ENCODE data around the gene POU3F1.

Gene POU3F1

DNA sequence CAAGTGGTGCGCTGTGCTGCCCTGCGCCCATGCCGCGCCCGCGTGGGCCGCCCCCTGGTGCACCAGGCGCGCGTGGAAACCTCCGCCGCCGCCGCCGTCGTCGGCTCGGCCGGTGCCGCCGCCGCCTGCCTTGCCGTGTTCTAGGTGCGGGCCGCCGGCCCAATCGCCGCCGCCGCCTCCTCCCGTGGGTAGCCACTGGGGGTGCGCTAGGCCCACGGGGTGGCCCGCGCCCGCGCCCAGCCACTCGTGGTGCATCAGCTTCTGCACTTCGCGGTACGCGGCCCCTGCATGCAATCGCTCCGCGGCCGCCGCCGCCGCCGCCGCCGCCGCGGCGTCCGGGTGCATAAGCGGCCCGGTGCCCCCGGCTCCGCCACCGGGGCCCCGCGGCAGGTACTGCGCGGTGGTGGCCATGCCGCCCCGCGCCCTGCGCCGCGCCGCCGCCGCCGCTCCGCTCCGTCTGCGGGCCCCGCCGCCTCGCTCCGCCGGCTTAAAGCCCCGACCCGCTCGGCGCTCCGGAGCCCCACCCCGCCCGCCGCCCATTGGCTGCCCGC, at the start of gene POU3F1:
Gene POU3F1 (minus strand): TSS at position 461 of the 551 bp plus-strand sequence. CDS start 50 bp downstream, at position 411.
- no peak for DNase-seq

DNA sequence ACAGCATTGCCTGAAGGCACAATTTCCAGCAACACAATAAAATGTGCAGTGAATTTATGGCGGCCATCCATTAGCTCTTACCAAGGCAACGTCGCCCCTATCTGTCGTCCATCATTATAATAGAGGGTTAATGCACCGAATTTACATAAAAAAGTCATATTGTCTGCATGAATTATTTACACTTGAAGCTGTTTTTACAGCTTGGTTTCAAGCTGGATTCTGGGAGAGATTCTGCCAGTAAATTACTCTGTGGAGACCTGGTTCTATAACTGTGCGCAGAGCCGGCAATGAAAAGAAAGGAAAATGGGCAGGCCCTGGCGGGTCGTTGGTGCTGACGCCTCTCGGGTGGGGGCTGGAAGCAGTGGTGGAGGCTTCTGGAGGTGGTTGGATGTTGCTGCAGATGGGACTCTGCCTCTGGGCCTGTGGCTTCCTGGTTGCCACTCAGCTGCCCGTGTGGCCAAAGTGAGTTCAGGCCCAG, 48.9 kb upstream of the POU3F1 start:
- no peak for DNase-seq

DNA sequence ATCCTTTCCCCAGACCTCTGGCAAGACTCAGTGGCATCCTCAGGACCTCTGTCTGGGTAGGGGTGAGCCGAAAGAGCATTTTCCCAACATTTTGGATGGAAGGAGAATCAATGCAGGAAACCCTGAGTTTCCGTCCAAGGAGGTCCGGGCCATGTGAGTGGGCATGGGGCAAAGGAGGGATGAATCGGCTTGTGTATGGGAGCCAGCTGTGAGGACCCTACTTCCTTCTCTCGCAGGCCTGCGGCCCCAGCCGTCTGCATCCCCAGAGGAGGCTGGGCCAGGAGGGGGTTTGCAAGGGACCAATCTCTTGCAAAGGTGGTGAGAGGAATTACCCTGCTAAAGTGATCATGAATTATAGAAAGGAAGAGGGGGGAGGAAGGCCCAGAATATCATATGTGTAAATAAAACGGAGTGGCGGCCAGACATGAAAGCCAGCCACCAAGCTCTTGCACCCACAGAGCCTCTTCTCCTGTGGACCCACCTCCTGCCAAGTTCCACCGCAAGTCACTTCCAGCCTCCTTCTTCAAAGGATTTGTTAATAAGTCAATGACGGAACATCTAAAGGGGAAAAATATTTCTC, 48.2 kb upstream of the POU3F1 start:
- DNase-seq: no peak

DNA sequence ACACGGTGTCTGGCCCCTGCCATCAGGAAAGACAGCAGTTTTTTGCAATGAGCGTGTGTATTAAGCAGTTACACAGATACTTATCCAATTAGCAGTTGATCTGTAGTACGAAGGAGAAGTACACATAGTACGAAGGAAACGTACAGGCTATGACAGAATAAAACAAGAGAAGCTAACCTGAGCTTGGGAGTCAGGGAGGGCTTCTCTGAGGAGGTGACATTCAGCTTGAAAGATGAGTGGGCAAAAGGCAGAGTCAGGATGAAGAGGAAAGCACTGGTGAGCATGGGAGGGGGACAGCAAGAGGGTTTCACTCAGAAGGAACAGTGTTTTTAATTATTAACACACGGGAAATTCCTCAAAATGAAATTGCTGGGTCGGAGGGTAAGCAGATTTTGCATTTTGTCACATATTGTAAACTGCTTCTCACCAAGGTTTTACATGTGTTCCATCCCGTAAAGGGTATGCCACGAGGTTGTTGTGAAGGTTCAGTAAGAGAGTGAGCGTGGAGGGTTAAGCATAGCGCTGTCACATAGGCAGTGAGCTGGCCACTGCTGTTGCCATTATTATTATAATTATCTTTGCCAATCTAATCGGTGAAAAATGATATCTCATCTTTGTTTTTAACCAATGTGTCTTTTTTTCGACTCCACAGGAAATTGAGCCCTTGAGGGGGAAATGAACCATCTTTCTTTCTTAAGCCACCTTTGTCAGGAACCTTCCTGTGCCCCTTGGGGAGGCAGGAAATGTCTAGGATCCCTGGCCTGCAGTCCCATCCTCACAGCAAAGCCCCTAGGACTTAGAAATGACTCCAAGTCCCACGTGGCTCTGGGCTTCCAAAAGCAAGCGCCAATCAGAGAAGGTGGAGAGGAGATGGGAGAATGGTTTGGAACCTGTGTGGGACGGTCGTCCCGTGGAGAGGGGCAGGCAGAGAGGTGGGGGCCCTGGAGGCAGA, 47.3 kb upstream of the POU3F1 start:
- no peak for DNase-seq

DNA sequence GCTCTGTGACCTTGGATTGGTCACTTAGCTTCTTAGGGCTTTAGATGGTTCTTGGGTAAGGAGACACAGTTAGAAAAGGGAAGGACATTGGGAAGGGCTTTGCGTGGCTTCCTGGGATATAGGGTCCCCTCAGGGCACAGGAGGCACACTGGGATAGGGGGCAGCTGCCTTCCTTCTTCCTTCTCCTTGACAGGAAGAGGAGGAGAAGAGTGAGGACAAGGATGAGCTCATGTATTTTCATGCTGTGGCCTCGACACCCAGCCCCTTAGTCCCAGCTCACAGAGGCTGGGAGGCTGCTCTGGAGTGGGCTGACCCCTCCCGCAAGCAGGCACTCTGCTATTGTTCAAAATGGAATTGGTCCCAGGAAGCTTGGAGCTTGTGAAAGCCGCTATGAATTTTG, 45.7 kb upstream of the POU3F1 start:
- no peak for DNase-seq

DNA sequence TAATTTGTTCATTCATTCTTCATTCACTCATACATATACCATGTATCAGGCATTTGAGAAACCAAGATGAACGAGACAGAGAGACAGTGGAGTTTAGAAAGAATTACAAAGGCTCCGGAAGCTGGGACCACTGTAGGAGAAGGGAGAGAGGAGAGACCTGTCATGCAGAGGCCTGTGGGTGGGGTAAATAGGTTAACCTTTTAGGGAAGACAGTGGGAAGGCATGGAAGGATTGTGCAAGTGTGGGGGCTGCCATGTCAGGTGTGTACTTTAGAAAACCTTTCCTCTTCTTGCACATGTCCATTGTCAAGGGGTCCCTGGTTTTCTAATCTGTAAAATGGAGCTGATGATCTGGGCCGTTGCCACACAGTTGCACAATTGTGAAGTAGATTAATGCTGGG, 44.2 kb upstream of the POU3F1 start:
- no peak for DNase-seq

DNA sequence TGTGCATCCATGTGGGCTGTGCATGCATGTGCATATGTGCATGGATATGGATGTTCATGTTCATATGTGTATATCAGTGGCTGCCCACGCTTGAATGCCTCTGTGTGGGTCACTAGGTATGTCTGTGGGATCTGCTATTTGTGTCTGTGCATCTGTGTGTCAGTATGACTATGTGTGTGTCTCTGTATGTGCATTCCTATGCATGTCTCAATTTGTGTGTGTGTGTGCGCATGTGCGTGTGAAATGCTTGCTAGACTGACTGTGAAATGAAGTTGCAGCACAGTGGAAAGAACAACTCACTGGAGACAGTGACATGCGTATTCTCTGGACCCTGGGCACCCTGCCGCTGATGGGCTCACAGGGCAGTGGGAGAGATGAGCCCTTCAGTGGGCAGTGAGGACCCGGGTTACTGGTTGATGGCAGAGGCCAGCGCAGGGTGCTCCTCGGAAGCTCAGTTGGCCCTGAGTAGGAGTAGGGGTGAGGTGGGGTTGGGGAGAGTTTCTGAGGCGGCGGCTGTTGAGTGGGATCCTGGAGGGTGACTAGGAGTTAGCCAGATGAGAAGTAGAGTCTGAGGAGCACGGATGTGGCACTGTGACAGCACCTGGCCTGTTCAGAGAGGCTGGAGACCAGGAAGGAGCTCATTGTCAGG, 43.2 kb upstream of the POU3F1 start:
- DNase-seq: no peak

DNA sequence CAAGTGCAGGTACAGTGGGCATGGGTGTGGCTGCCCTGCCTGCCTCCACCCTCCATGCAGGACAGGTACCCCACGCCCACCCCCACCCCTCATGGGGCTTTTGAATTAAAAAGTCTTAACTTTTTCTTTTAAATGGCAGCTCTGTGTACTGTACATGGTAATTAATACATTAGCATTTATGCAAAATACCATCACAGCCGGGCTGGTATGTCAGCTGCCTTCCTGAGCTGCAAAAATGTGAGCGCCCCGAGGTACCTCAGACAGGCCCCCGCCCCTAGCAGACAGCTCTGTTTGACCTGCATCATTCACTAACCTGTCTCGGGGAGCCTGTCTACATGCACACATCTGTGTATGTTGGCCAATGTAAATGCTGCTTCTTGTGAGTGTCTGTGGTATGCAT, 42.2 kb upstream of the POU3F1 start:
- no peak for DNase-seq

DNA sequence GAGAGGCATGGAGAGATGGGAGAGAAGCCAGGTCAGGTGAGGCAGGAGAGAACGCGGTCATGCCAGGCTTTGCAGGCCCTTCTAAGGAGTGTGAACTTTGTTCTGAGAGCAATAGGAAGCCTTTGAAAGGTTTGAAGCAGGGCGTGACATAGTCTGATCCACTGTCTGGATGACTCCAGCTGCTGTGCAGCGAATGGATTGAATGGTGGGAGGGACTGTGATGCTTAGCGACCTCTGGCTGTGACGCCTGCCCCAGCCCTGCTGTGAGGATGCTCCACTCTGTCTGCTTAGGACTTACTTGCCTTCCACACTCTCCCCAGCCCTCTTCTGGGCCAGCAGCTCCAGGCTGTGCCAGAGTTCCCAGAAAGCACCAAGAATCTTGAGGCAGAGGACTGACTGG, 41.8 kb upstream of the POU3F1 start:
- DNase-seq: no peak

DNA sequence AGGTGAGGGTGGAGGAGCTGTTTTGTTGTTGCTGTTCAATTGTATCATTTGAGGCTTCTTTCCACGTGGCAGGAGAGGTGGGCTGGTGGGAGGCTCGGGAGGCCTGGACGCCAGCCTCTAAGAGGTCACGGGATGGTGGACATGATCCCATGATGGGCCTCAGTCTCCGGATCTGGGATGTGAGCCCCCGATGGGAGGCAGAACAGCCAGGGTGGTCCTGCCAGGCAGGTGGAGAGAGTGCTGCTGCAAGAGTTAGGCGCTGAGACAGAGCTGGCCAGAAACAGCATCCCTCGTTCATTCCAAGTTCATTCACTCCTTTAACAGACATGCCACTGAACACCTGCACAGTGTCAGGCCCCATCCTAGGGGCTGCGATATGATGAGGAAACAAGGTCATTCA, 41.1 kb upstream of the POU3F1 start:
- DNase-seq: no peak

DNA sequence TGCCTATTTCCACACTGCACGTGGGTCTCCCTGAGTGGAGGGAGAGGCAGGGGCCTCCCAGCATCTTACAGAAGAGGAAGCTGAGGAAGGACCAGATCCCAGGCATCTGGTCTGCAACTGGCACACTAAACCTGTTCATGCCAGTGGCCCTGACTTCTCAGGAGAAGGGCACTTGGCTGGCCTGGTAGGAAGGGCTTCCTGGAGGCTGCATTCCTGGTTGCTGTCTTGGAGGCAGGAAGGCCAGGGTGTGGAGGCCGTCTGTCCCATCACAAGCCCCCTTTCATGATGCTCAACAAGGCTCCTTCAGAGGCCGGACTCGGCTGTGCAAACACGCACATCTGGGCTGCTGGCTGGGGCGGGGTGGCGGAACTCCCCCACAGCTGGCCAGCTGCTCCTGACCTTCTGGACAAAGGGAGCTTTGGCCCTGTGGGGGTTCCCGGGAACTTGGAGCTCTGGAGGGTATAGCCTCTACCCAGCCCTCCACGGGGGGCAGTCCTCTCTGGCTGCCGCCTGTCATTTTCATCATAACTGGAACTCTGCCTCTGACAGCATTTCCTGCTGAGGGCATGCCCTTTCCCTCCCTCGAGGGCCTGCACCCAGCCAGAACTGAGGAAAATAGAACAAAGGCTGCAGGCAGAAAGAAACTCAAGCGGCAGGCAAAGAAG, 39.2 kb upstream of the POU3F1 start:
- no peak for DNase-seq

DNA sequence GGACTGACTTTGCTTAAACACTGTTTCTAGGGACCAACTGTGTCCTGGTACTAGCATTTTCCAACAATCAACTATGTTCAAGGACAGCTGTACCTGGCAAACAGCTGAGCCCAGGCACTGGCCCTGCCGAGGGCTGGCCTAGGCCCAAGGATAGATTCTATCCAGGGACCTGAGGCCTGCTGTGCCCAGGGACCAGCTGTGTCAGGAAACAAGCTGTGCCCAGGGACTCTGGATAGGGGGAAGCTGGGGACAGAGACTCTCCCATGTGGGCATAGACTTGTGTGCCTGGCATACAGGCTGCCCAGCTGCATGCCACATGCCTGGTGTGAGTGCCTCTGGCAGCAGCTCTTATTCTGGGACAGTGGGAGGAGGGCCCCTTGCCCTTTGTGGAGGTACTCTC, 38.1 kb upstream of the POU3F1 start:
- no peak for DNase-seq

DNA sequence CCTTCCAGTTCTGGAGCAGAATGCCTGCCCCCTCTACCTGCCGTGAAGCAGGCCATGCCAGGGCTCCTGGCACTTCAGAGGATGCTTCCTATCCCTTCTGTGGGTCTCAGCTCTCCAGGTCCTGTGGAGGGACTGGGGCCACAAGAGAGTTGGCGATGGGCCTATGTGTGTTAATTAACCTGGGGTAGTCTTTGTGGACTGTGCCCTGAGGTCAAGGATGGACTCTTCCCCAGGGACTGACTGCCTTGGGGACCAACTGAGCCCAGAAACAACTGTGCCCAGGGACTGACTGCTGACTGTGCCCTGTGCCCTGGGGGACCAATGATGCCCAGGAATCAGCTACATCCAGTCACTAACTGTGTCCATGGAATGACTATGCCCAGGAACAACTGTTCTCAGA, 37.5 kb upstream of the POU3F1 start:
- DNase-seq: no peak

DNA sequence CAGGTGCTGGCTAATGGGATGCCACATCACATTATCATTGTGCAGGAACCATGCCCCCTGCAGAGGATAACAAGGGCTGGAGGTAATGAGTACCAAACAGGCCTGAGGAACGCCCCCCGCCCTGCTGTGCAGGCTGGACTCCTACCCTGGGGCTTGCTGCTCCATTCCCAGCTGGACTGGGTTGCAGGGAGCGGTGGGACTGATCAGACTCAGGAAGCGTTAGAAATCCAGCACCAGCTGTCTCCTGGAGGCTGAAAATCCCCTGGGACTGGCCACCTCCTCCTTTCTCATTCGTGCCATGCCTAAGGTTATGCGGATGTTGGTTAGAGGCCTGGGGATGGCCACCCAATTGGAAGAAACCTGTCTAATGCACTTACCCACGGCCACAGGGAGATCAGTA, 36.9 kb upstream of the POU3F1 start:
- DNase-seq: no peak

DNA sequence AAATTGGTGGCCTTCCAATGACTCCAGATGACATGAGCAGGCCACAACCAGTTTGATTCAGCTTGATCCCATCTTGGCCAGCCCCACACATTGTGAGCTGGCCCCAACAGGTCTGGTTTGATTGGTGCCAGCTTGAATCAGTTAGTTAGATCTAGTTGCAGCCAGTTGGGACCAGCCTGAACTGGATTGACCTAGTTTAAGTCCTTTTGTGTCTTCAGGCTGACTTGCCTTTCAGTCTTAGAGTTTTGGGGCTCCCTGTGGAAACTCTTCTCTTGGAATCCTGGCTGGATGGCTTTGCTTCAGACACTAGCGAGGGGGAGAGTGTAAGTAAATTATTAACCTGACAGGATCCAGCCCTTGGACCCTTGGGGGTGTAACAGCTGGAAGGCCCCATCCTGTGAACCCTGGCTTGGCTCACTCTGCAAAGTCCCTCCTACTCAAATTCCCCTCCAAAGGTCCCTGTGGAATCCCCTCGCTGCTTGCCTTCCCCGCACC, 36.2 kb upstream of the POU3F1 start:
- no peak for DNase-seq

DNA sequence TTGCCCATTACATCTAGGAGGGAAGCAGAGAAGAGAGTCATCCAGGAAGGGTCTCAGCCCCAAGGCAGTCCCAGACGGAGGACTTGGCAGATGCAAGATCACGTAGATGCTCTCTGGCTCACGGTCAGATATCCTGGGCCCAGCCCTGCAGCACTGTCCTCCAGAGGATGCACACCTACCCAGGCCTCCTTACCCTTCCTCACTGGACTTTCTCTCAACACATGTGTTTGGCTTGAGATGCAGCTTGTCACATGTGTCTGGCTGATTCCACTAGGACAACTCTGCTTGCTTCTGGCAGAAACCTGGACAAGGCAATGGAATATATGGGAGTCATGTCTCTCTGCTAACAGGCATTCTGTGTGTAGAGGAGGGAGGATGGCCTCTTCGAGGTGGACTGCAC, 32.4 kb upstream of the POU3F1 start:
- no peak for DNase-seq

DNA sequence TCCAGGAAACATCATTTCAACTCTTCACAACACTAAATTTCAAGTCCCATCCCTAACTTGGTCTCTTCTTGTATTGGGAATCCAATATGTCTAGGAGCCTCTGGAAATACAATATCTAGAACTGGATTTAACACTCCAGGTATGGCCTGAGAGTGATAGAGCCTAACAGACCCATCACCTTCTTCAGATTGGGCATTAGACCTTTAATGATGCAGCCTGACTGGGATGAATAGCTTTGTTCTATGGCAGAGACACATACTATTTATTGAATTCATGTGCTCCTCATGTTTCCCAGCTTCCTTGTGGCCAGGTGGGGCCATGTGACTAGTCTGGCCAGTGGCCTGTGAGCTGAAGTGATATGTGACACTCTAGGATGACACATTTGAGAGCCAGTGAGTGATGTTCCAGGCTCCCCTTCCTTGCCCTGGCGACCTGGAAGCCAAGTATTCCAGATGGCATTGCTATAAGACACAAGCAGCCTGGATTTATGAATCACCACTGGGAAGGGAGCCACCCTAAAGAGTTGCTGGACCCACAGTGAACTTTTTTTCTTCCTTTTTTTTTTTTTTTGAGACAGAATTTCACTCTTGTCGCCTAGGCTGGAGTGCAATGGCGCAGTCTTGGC, 31.0 kb upstream of the POU3F1 start:
- no peak for DNase-seq

DNA sequence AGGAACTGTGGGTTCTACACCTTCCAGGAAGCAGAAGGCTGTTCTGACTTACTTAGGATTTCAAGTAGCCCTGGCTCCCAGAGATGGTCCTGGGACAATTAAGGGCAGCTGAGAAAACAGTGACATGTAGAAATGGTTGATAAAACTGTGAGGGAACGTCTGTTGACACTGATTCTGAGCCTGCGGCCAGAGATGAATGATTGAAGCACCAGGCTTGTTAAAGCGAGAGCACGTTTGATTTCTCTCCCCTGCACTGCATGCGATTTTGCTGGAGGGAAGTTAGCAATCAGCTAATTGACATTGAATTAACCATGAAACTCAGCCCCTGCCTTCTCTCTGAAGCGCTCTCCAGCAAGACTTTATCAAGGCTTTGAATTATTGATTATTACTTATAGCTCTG, 29.9 kb upstream of the POU3F1 start:
- DNase-seq: no peak

DNA sequence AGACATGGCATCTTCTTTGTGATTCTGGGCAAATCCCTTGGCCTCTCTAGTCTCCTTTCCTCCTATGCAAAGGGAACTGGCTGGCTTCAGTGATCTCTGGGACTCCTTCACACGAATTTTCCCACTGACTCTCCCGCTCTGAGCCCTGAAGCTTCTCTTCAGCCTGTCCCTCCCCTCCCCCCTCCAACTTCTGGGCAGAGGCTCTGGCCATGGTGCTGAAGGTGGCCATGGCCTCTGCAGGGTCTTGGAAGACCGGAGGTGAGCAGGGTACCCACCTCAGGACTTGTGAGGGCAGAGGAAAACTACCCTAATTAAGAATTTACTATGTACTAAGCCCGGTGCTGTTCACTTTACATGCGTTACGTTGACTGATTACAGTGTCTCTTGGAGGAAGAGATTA, 29.4 kb upstream of the POU3F1 start:
- DNase-seq: no peak

DNA sequence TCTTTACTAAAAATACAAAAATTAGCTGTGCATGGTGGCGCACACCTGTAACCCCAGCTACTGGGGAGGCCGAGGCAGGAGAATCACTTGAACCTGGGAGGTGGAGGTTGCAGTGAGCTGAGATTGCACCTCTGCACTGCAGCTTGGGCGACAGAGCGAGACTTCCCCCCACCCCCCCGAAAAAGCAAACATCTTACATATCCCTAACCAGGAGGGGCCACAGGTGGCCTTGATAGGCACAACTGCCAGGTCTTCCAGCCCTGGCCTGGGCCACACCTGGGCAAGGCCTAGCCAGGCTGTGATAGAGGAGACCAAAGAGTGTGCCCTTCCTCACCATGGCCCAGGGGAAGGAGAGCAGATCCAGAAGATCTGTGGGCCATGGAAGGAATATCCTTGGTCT, 28.6 kb upstream of the POU3F1 start:
- DNase-seq: no peak

DNA sequence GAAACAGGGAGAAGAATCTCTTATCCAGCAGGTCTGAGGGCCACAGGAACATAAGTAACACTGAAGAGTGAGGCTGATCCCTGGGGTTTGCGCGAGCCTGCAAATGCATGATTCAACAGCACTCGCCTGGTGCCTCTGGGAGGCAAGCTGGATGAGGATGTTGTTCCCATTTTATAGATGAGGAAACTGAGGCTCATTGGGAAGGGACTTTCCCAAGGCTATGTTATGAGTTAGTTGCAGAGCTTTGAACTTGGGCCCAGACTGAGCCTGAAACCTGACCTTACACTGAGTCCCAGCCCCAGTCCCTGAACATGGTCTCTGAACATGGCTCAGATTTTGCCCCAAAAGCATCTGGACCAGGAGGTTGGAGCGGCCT, 27.7 kb upstream of the POU3F1 start:
- no peak for DNase-seq

DNA sequence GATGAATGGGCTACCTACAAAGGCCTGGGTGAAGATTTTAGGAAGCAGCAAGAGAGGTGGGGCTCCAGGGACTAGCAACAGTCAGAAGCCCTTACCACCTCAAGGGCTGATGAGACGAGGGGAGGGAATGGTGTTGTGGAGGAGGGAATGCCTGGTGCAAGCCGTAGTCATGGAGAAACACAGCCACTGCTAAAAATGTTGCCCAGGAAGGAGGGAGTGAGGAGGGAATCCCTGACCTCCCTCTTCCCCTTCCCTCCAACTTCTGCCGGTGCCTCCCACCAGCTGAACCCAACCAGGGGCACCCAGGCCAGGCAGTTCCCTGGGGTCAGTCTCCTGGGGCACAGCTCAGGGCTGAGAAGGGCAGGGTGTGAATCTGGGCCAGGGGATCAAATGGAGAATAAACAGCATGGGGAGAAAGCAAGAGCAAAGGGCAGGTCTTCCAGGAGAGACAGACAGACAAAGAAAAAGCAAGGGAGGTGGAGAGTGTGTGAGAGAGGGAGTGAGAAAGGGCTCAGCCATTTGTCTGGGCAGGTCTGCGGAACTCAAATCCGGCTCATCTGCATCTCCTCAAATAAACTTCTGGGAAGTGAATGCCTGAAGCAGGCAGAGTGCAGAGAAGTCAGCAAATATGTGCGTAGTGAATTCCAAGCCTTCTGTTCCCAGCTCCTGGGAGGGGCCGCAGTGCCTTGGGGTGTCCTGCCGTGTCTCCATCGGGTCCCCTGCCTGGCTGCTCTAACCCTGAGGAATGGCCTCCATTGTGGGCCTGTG, 27.1 kb upstream of the POU3F1 start:
- no peak for DNase-seq
